ENCODE results near the gene ADGRE1.
A peak's percentile ranks its signal among the peaks of the same experiment; 100 is the strongest.

Gene ADGRE1

DNA sequence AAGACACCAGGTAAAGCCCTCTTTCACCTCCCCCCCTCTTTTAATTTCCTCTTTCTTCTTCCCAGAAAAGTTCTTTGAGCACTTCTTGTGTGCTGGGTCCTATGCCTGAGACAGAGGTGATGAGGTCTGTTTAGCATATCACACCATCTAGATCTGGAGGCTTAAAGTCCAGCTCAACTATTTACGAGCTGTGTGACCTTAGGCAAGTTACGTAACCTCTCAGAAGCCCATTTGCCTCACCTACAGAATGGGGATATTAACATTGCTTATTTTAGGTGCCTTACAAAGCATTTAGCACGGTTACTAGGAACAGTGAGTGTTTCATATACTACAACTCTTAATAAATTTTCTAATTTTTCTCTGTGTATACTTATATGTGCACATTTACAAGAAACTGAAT, 47.7 kb downstream of the ADGRE1 start:
- TF ChIP-seq FOXM1 (IDR thresholded peaks at IDR 0.05; ENCODE audit: borderline replicate concordance) (no peak), SUZ12 (IDR thresholded peaks at IDR 0.05) (no peak), FOXK2 (IDR thresholded peaks at IDR 0.05) (no peak), ARNT (IDR thresholded peaks at IDR 0.05) (no peak), SP1 (IDR thresholded peaks at IDR 0.05) (no peak), LEF1 (IDR thresholded peaks at IDR 0.05; ENCODE audit: borderline replicate concordance) (no peak)
- CTCF ChIA-PET = no interaction called here
- POLR2A ChIA-PET = no interaction called here
- DNase-seq (ENCODE audit: extremely low spot score) = no peak

DNA sequence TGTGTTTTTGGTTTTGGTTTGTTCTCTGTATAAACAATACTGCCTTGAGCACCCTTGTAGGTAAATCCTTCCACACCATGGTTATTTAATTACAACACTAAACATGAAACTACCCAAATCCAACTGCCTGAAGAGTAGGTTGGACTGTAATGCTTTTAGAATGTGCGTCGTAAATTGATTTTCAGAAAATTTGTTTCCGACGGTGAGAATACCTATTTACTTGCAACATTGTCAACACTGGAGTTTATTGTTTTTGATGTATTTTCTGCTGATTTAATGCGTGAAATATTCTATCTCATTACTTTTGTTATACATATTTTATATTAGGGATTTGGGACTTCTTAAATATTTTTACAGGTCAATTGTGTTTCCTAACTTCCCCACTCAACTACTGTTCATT, 48.2 kb downstream of the ADGRE1 start:
- POLR2A ChIA-PET = no interaction called here
- CTCF ChIA-PET = no interaction called here
- TF ChIP-seq ELF4 (IDR thresholded peaks at IDR 0.05) (no peak), NFRKB (IDR thresholded peaks at IDR 0.05) (no peak), HDGF (IDR thresholded peaks at IDR 0.05; ENCODE audit: borderline replicate concordance) (no peak), LEF1 (IDR thresholded peaks at IDR 0.05; ENCODE audit: borderline replicate concordance) (no peak), FOXA1 (IDR thresholded peaks at IDR 0.05) (no peak), SUZ12 (IDR thresholded peaks at IDR 0.05) (no peak), FOXM1 (IDR thresholded peaks at IDR 0.05; ENCODE audit: borderline replicate concordance) (no peak), BHLHE40 (IDR thresholded peaks at IDR 0.05; ENCODE audit: borderline replicate concordance) (no peak), ZNF384 (IDR thresholded peaks at IDR 0.05) (no peak), SP1 (IDR thresholded peaks at IDR 0.05) (no peak), TARDBP (IDR thresholded peaks at IDR 0.05) (no peak), CTBP1 (IDR thresholded peaks at IDR 0.05; ENCODE audit: borderline replicate concordance) (no peak), L3MBTL2 (conservative IDR thresholded peaks at IDR 0.05) (no peak), ARNT (IDR thresholded peaks at IDR 0.05) (no peak), FOXK2 (IDR thresholded peaks at IDR 0.05) (no peak)
- TF ChIP-seq, protein P1, sequence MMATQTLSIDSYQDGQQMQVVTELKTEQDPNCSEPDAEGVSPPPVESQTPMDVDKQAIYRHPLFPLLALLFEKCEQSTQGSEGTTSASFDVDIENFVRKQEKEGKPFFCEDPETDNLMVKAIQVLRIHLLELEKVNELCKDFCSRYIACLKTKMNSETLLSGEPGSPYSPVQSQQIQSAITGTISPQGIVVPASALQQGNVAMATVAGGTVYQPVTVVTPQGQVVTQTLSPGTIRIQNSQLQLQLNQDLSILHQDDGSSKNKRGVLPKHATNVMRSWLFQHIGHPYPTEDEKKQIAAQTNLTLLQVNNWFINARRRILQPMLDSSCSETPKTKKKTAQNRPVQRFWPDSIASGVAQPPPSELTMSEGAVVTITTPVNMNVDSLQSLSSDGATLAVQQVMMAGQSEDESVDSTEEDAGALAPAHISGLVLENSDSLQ (IDR thresholded peaks at IDR 0.05) = no peak
- DNase-seq (ENCODE audit: extremely low spot score) = no peak

- DNase-seq (ENCODE audit: extremely low spot score) = no peak
- CTCF ChIA-PET = no interaction called here
Observed at GRCh38 chr19:6945733-6946132, 58.4 kb downstream of the ADGRE1 start.

DNA sequence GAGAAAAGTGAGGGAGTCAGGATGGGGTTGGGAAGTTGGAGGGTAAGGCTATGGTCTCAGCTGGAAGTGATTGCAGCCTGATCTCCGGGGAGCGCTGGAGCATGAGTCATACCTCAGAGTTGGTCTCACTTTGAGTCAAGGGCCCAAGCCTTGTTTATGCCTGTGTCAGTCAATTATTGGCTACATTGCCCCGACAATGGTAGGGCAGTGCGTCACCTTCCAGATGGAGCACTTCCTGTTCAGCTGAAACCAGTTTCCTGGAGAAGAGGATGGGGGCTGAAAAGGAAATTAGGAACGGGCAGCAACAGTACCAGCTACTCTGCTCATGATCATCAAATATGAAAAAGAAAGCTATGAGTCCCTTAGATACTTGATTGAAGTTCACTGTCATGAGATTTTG, 60.4 kb downstream of the ADGRE1 start:
- DNase-seq (ENCODE audit: extremely low spot score) = peak; percentile 16
- CTCF ChIA-PET = interaction anchor here (0.8 kb wide), 1 partner anchor 16 kb away, joined by 3 read pairs; no protein-coding TSS in a partner anchor
- TF ChIP-seq, protein P1 (IDR thresholded peaks at IDR 0.05) = peak; percentile 55; the same call in 1 of the 2 replicates
- TF ChIP-seq SUZ12 (IDR thresholded peaks at IDR 0.05) = no peak
- POLR2A ChIA-PET = no interaction called here

More at GRCh38 chr19:6945733-6946132, 58.4 kb downstream of the ADGRE1 start:
- POLR2A ChIA-PET = no interaction called here
- TF ChIP-seq ELF4 (IDR thresholded peaks at IDR 0.05) (no peak), NFRKB (IDR thresholded peaks at IDR 0.05) (no peak), ARNT (IDR thresholded peaks at IDR 0.05) (no peak)

GRCh38 chr19:6948884-6949283, 61.5 kb downstream of the ADGRE1 start:
- no peak for DNase-seq (ENCODE audit: extremely low spot score)
- ChIA-PET CTCF (no interaction called here), POLR2A (no interaction called here)
- TF ChIP-seq FOXM1 (IDR thresholded peaks at IDR 0.05; ENCODE audit: borderline replicate concordance) = no peak
- no peak for TF ChIP-seq LEF1 (IDR thresholded peaks at IDR 0.05; ENCODE audit: borderline replicate concordance)
- TF ChIP-seq SP1 (IDR thresholded peaks at IDR 0.05) = no peak
- TF ChIP-seq CTBP1 (IDR thresholded peaks at IDR 0.05; ENCODE audit: borderline replicate concordance) = no peak
- TF ChIP-seq ELF4 (IDR thresholded peaks at IDR 0.05) = no peak
- TF ChIP-seq L3MBTL2 (conservative IDR thresholded peaks at IDR 0.05) = no peak
- no peak for TF ChIP-seq TARDBP (IDR thresholded peaks at IDR 0.05)
- TF ChIP-seq BHLHE40 (IDR thresholded peaks at IDR 0.05; ENCODE audit: borderline replicate concordance) = no peak

DNA sequence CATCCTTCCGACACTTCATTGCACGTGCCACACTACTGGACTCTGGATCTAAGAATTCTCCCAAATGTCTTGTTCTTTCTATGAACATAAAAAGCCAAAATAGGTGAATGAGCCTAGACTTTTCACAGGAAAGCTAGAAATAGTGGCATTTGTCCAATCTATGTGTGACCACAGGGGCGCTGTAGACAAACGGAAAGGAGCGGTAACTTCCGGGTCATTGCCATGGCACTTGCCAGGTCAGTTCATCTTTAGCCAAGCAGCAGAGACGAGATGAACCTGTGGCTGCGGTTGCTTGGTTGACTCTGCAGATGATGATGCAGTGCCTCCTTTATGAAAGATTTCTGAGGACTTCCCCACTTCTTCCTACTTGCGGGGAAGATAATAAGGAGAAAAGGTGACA, 65.6 kb downstream of the ADGRE1 start:
- TF ChIP-seq TARDBP (IDR thresholded peaks at IDR 0.05) (no peak), FOXA1 (IDR thresholded peaks at IDR 0.05) (no peak), HDGF (IDR thresholded peaks at IDR 0.05; ENCODE audit: borderline replicate concordance) (no peak)
- TF ChIP-seq, protein P1 (IDR thresholded peaks at IDR 0.05) = no peak
- no peak for DNase-seq (ENCODE audit: extremely low spot score)
- CTCF ChIA-PET = interaction anchor here (2.2 kb wide), 1 partner anchor 11 kb away, joined by 7 read pairs; no protein-coding TSS in a partner anchor
- POLR2A ChIA-PET = no interaction called here

DNA sequence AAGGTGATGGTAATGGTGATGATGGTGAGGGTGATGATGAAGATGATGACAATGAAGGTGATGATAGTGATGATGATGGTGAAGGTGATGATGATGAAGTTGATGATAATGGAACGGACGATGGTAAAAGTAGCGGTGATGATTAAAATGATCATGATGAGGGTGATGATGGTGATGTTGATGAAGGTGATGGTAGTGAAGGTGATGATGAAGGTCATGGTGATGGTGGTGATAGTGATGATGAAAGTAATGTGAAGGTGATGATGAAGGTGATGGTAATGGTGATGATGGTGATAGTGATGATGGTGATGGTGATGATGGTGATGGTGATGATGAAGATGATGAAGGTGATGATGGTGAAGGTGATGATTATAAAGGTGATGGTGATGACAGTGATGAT, 67.7 kb downstream of the ADGRE1 start:
- TF ChIP-seq HDGF (IDR thresholded peaks at IDR 0.05; ENCODE audit: borderline replicate concordance) = no peak
- no peak for TF ChIP-seq FOXA1 (IDR thresholded peaks at IDR 0.05)
- TF ChIP-seq TARDBP (IDR thresholded peaks at IDR 0.05) = no peak
- no peak for TF ChIP-seq ZNF384 (IDR thresholded peaks at IDR 0.05)
- no peak for TF ChIP-seq BHLHE40 (IDR thresholded peaks at IDR 0.05; ENCODE audit: borderline replicate concordance)
- no peak for TF ChIP-seq FOXM1 (IDR thresholded peaks at IDR 0.05; ENCODE audit: borderline replicate concordance)
- no peak for TF ChIP-seq NFRKB (IDR thresholded peaks at IDR 0.05)
- no peak for TF ChIP-seq L3MBTL2 (conservative IDR thresholded peaks at IDR 0.05)
- ChIA-PET CTCF (no interaction called here), POLR2A (no interaction called here)
- DNase-seq (ENCODE audit: extremely low spot score) = no peak

Data from HEK293T (cell line).